ENCODE data around the gene SIX4.

- TF ChIP-seq ARHGAP35 (IDR thresholded peaks at IDR 0.05; ENCODE audit: partially characterized antibody): no peak
- no peak for TF ChIP-seq POLR2AphosphoS5 (IDR thresholded peaks at IDR 0.05; ENCODE audit: control insufficient read depth, insufficient read depth, low read depth, low read length)
- TF ChIP-seq ID3 (CRISPR knock-in tag; IDR thresholded peaks at IDR 0.05): no peak
- no peak for TF ChIP-seq ID3 (tag; IDR thresholded peaks at IDR 0.05)
- TF ChIP-seq FOXP1 (CRISPR knock-in tag; IDR thresholded peaks at IDR 0.05): no peak
- TF ChIP-seq TEAD4 (IDR thresholded peaks at IDR 0.05; ENCODE audit: low read length): no peak
- TF ChIP-seq TEAD4 (CRISPR knock-in tag; IDR thresholded peaks at IDR 0.05; ENCODE audit: borderline replicate concordance): no peak
- no peak for TF ChIP-seq MAX (CRISPR knock-in tag; IDR thresholded peaks at IDR 0.05)
Observed at GRCh38 chr14:60722107-60722356, 2.1 kb downstream of the SIX4 start.

Data from K562 (cell line).